HepG2 (cell line): ENCODE results near the gene PPP2R2B. TPM values are rescaled to one million over a fixed set of nuclear protein-coding genes. Genes with fewer than 3 reads are reported as not detected.

Source experiments
- ATAC-seq: fragments of 200-7000 bp; cut with Tn5 transposase; 3 replicates; pipeline ENCODE4 v1.9.1; 2020; ENCODE audit warnings: mild to moderate bottlenecking, moderate library complexity
- Bru-seq: library from RNA; stranded (reverse); fragments of 400-500 nt; gene quantifications from one replicate; lab custom pipeline; 2021; lab: Mats Ljungman, UMichigan
- BruChase-seq, 2 experiments: library from RNA; stranded (reverse); fragments of 400-500 nt; gene quantifications; one replicate each; lab custom pipeline; 2021; lab: Mats Ljungman, UMichigan
- BruUV-seq: library from RNA; stranded (reverse); fragments of 400-500 nt; replicated peaks from 2 replicates; lab custom pipeline; 2021; lab: Mats Ljungman, UMichigan
- CTCF ChIA-PET: fragments of 300-600 bp; formaldehyde crosslinking; extraction: SDS; loops from one replicate; lab custom pipeline; 2021; ENCODE audit warnings: low total read pairs, inconsistent platforms, low intra/inter-chr PET ratio; lab: Yijun Ruan, JAX
- POLR2A ChIA-PET: fragments of 350-600 bp; sonication (Branson Sonifier 250); formaldehyde crosslinking; loops from one replicate; lab custom pipeline; 2020; ENCODE audit warnings: antibody characterized with exemption, inconsistent platforms; lab: Yijun Ruan, JAX
- DNase-seq: peaks from one replicate; pipeline ENCODE4 v3.0.0-alpha.2; 2015; ENCODE audit warnings: low spot score
- FAIRE-seq: peaks from 3 replicates; lab custom pipeline; 2011; peaks lifted over from hg19 to GRCh38; lab: Jason Lieb, UNC
- H2AFZ ChIP-seq: one replicate; pipeline ENCODE4 v1.6.1; 2011; ENCODE audit warnings: low read length, inconsistent platforms
- H3K27ac ChIP-seq: fragments of 300-600 bp; 3 replicates; pipeline ENCODE4 v1.8.0; 2011; ENCODE audit warnings: mixed run types, mild to moderate bottlenecking, mixed read lengths, low read length, inconsistent platforms; ENCODE audit not compliant: insufficient read depth; ENCODE audit errors: extremely low read length
- H3K27me3 ChIP-seq, 2 experiments: fragments of 200-600 bp in 1 of 2; 2 replicates in 1 of 2; 3 replicates in 1 of 2; pipeline versions ENCODE4 v1.6.0 to v1.8.0; 2011; ENCODE audit warnings: low read length in 2 of 2, mild to moderate bottlenecking in 2 of 2, moderate library complexity in 2 of 2, inconsistent platforms in 1 of 2; ENCODE audit not compliant: insufficient read depth in 2 of 2, control insufficient read depth in 1 of 2
- H3K36me3 ChIP-seq, 2 experiments: fragments of 200-600 bp in 1 of 2; replicated peaks in 1 of 2; 2 replicates in 1 of 2; 3 replicates in 1 of 2; pipeline versions ENCODE4 v1.5.1 to v1.8.0; 2011; ENCODE audit warnings: low read length in 2 of 2, inconsistent platforms in 1 of 2; ENCODE audit not compliant: insufficient read depth in 2 of 2, control insufficient read depth in 1 of 2
- H3K4me1 ChIP-seq: 2 replicates; pipeline ENCODE4 v1.5.1; 2012; ENCODE audit warnings: low read length, inconsistent platforms; ENCODE audit not compliant: insufficient read depth
- H3K4me2 ChIP-seq: 2 replicates; pipeline ENCODE4 v1.6.0; 2011; ENCODE audit warnings: low read depth, low read length, inconsistent platforms
- H3K4me3 ChIP-seq, 3 experiments: fragments of 200-600 bp in 1 of 3; sonication (generic), shearing (Covaris generic) in 1 of 3; replicated peaks in 1 of 3; 2 replicates each; pipeline ENCODE4 v1.5.1; 2011 to 2016; ENCODE audit warnings: low read length in 3 of 3, inconsistent platforms in 2 of 3, low read depth in 2 of 3, mild to moderate bottlenecking in 2 of 3, control low read depth in 1 of 3, mixed read lengths in 1 of 3; ENCODE audit not compliant: insufficient read depth in 1 of 3
- H3K79me2 ChIP-seq: one replicate; pipeline ENCODE4 v1.6.1; 2011; ENCODE audit warnings: low read length, inconsistent platforms; ENCODE audit not compliant: insufficient read depth
- H3K9ac ChIP-seq: 2 replicates; pipeline ENCODE4 v1.6.0; 2011; ENCODE audit warnings: mild to moderate bottlenecking, low read depth, low read length, inconsistent platforms; ENCODE audit not compliant: insufficient read depth
- H3K9me3 ChIP-seq: 2 replicates; pipeline ENCODE4 v1.5.1; 2012; ENCODE audit warnings: mild to moderate bottlenecking, low read length
- H4K20me1 ChIP-seq: 2 replicates; pipeline ENCODE4 v1.6.0; 2011; ENCODE audit warnings: inconsistent platforms, mild to moderate bottlenecking, low read length, moderate library complexity; ENCODE audit not compliant: insufficient read depth
- IRF2 ChIP-seq: IDR thresholded peaks from 2 replicates; pipeline ENCODE4 v1.6.1; 2018; ENCODE audit warnings: missing genetic modification reagents, missing compliant biosample characterization
- U2AF1 ChIP-seq: fragments of 200-400 bp; formaldehyde crosslinking; optimal IDR thresholded peaks from 2 replicates; pipeline ENCODE3; 2017; ENCODE audit warnings: mild to moderate bottlenecking, low read depth, low read length
- ZBTB40 ChIP-seq, 2 experiments: fragments of 450-650 bp in 1 of 2; sonication (generic) in 1 of 2; formaldehyde crosslinking in 1 of 2; IDR thresholded peaks; 2 replicates each; pipeline versions ENCODE4 v1.6.1 to v1.8.0; 2016 to 2022; ENCODE audit warnings: antibody characterized with exemption in 1 of 2, mild to moderate bottlenecking in 1 of 2, missing genetic modification reagents in 1 of 2
- ZBTB7A ChIP-seq: sonication (generic); formaldehyde crosslinking; IDR thresholded peaks from 2 replicates; pipeline ENCODE4 v1.8.0; 2022; ENCODE audit warnings: mild to moderate bottlenecking, missing genetic modification reagents
- ZNF256 ChIP-seq: sonication (generic); formaldehyde crosslinking; conservative IDR thresholded peaks from 2 replicates; pipeline ENCODE4 v1.4.0; 2020; ENCODE audit warnings: missing genetic modification reagents
- ZNF282 ChIP-seq: fragments of 450-650 bp; IDR thresholded peaks from 2 replicates; pipeline ENCODE4 v1.6.1; 2018; ENCODE audit not compliant: partially characterized antibody
- ZNF570 ChIP-seq: sonication (generic); formaldehyde crosslinking; IDR thresholded peaks from 2 replicates; pipeline ENCODE4 v1.4.0; 2020; ENCODE audit warnings: mild to moderate bottlenecking, missing genetic modification reagents, borderline replicate concordance
- WGBS: methylation state at CpG from one replicate; pipeline ENCODE4 v1.1.6; 2017; ENCODE audit warnings: low lambda C conversion rate; 5-methylcytosine and 5-hydroxymethylcytosine counted together
- in situ Hi-C: cut with HindIII; loops from 2 replicates; pipeline ENCODE4 v1.10.0; 2017; ENCODE audit warnings: low pct_unique_long_range_greater_than_20kb; ENCODE audit not compliant: extremely low pct_ligation_motif_present
- intact Hi-C: fragments of 100-400 bp; cut with micrococcal nuclease; formaldehyde crosslinking; loops from one replicate; pipeline ENCODE4 v1.10.0; 2022; ENCODE audit not compliant: unreplicated experiment
- long read RNA-seq, 2 experiments: library from RNA in 1 of 2; library from polyadenylated mRNA in 1 of 2; stranded (forward) in 1 of 2; unstranded in 1 of 2; transcript quantifications; one replicate each; pipeline ENCODE4 v2.0.0, GENCODE V29; 2019 to 2022
- polyA minus RNA-seq, 3 experiments: library from RNA; depleted of rRNA, polyadenylated mRNA; stranded (reverse); fragments of >200 nt; gene quantifications; 2 replicates each; pipeline ENCODE4 v1.2.3, GENCODE V29; 2011; ENCODE audit warnings: low replicate concordance in 1 of 3
- polyA plus RNA-seq, 8 experiments: library from polyadenylated mRNA; depleted of rRNA in 3 of 8; stranded (reverse) in 7 of 8; unstranded in 1 of 8; fragments of >200 nt; fragmentation: Illumina TruSeq in 4 of 8; extraction: Trizol in 4 of 8; gene quantifications; 2 replicates each; pipeline versions ENCODE4 v1.2.1 to v1.2.3, GENCODE V29; 2011 to 2016; ENCODE audit warnings: low read depth in 4 of 8, missing spikeins in 1 of 8, mixed read lengths in 1 of 8; ENCODE audit not compliant: insufficient read depth in 1 of 8
- total RNA-seq, 5 experiments: library from RNA; depleted of rRNA; stranded (reverse); fragments of >200 nt; fragmentation: Illumina TruSeq; extraction: Trizol; gene quantifications; 2 replicates each; pipeline ENCODE4 v1.2.3, GENCODE V29; 2016; ENCODE audit warnings: low read depth in 1 of 5

PPP2R2B gene
- total RNA-seq (2016; rRNA removed; fragmentation: Illumina TruSeq; extraction: Trizol) (not detected in 2 replicates), polyA plus RNA-seq (2011; rRNA removed) (not detected in 2 replicates), polyA minus RNA-seq (2011; rRNA and poly(A)+ RNA removed; ENCODE audit: low replicate concordance) (not detected in 2 replicates), Bru-seq, nascent RNA (percentile 4 among the genes with signal in this experiment), BruChase-seq, experiment 1, labeled RNA remaining after a 6-hour chase (percentile 7 among the genes with signal in this experiment), BruChase-seq, experiment 2, labeled RNA remaining after a 2-hour chase (percentile 7 among the genes with signal in this experiment)
- total RNA-seq (2016; cell fraction: cytosol; rRNA removed; fragmentation: Illumina TruSeq; extraction: Trizol; ENCODE audit: low read depth) = not detected in 2 replicates
- total RNA-seq (2016; cell fraction: insoluble cytoplasmic fraction; rRNA removed; fragmentation: Illumina TruSeq; extraction: Trizol) = not detected in 2 replicates
- total RNA-seq (2016; cell fraction: membrane; rRNA removed; fragmentation: Illumina TruSeq; extraction: Trizol) = not detected in 2 replicates
- total RNA-seq (2016; cell fraction: nucleus; rRNA removed; fragmentation: Illumina TruSeq; extraction: Trizol) = not detected in 2 replicates
- not detected in 2 replicates for polyA plus RNA-seq (2011; cell fraction: cytosol; rRNA removed)
- not detected in 2 replicates for polyA plus RNA-seq (2011; cell fraction: nucleus; rRNA removed)
- polyA plus RNA-seq (2012) = not detected in 2 replicates
- polyA plus RNA-seq (2016; cell fraction: cytosol; fragmentation: Illumina TruSeq; extraction: Trizol; ENCODE audit: low read depth) = not detected in 2 replicates
- not detected in 2 replicates for polyA plus RNA-seq (2016; cell fraction: insoluble cytoplasmic fraction; fragmentation: Illumina TruSeq; extraction: Trizol; ENCODE audit: low read depth)
- polyA plus RNA-seq (2016; cell fraction: membrane; fragmentation: Illumina TruSeq; extraction: Trizol; ENCODE audit: low read depth) = not detected in 2 replicates
- not detected in 2 replicates for polyA plus RNA-seq (2016; cell fraction: nucleus; fragmentation: Illumina TruSeq; extraction: Trizol; ENCODE audit: insufficient read depth, low read depth)
- polyA minus RNA-seq (2011; cell fraction: cytosol; rRNA and poly(A)+ RNA removed) = not detected in 2 replicates
- not detected in 2 replicates for polyA minus RNA-seq (2011; cell fraction: nucleus; rRNA and poly(A)+ RNA removed)
- long read RNA-seq, experiment 1 = 0 reads
- long read RNA-seq, experiment 2 = 0 reads

- Histone ChIP-seq H3K27me3 (peaks cover 0 to 26% of the 10 kb centered on the region in 2 experiments; a peak in 3 of 5 replicates), H3K4me1 (0 out of 2 replicates have a peak, but pooled peaks cover 6% of the 10 kb centered on the region), H3K79me2 (no peaks in the 10 kb centered on the region), H3K4me3 (no peak within 1 kb of the TSS; a peak in 1 of 6 replicates), H2AFZ (no peak within 1 kb of the TSS), H3K36me3 (no peaks in the 10 kb centered on the region), H3K9ac (no peak within 1 kb of the TSS), H3K9me3 (no peaks in the 10 kb centered on the region), H3K27ac (no peak within 1 kb of the TSS), H3K4me2 (peak within 1 kb of the TSS; percentile 27; the same call in 1 of the 2 replicates), H4K20me1 (no peaks in the 10 kb centered on the region)
- ChIA-PET POLR2A (no interaction called here), CTCF (no interaction called here)
- in situ Hi-C loops (no loop called here), intact Hi-C loops (no loop called here)
- DNase-seq (no peak), FAIRE-seq (no peak), ATAC-seq (peak; percentile 76)
- 24% methylated on average over 10 of the region's 40 CpGs for WGBS
- no TSS peak for BruUV-seq
- TF ChIP-seq U2AF1 (no peak), ZNF256 (CRISPR knock-in tag) (no peak), ZNF570 (no peak), ZNF282 (no peak), ZBTB40 (IDR thresholded peaks at IDR 0.05) (no peak), ZBTB40 (CRISPR knock-in tag; IDR thresholded peaks at IDR 0.05) (no peak), ZBTB7A (CRISPR knock-in tag) (no peak), IRF2 (CRISPR knock-in tag) (no peak)
Observed at GRCh38 chr5:146878476-146879172, at the start of gene PPP2R2B. Gene PPP2R2B, minus strand, starts transcription at chr5:146878757.
